IMR-90 (cell line): ENCODE data around the gene RASAL1. TPM values are rescaled to one million over a fixed set of nuclear protein-coding genes. Genes with fewer than 3 reads are reported as not detected.

ENCODE experiments used
- ATAC-seq: fragments of 200-7000 bp; cut with Tn5 transposase; 2 replicates; pipeline ENCODE4 v1.9.1; 2020; ENCODE audit warnings: low read depth, mild to moderate bottlenecking, moderate library complexity
- BruUV-seq: library from RNA; stranded (reverse); fragments of 400-500 nt; replicated peaks from 2 replicates; lab custom pipeline; 2021; lab: Mats Ljungman, UMichigan
- CTCF ChIA-PET: fragments of 300-600 bp; formaldehyde crosslinking; extraction: SDS; loops from one replicate; lab custom pipeline; 2021; ENCODE audit warnings: antibody characterized with exemption; lab: Yijun Ruan, JAX
- POLR2A ChIA-PET: fragments of 300-600 bp; sonication (Branson Sonifier 250); formaldehyde crosslinking; loops from one replicate; lab custom pipeline; 2022; ENCODE audit warnings: antibody characterized with exemption; ENCODE audit not compliant: unreplicated experiment; lab: Charles Lee
- DNase-seq: peaks from one replicate; pipeline ENCODE4 v3.0.0; 2013
- H2AFZ ChIP-seq: replicated peaks from 2 replicates; pipeline ENCODE3; 2013; ENCODE audit warnings: low read length, mild to moderate bottlenecking; ENCODE audit not compliant: poor library complexity
- H2AK5ac ChIP-seq: 2 replicates; pipeline ENCODE4 v1.6.1; 2013; ENCODE audit warnings: low read depth, low read length, inconsistent platforms
- H2AK9ac ChIP-seq: replicated peaks from 2 replicates; pipeline ENCODE3; 2013; ENCODE audit warnings: mild to moderate bottlenecking, low read depth, low read length, moderate library complexity; ENCODE audit not compliant: poor library complexity
- H2BK120ac ChIP-seq: 2 replicates; pipeline ENCODE4 v1.6.1; 2013; ENCODE audit warnings: low read depth, low read length, inconsistent platforms
- H2BK15ac ChIP-seq: 3 replicates; pipeline ENCODE4 v1.6.1; 2013; ENCODE audit warnings: low read depth, low read length, inconsistent platforms
- H2BK20ac ChIP-seq: 2 replicates; pipeline ENCODE4 v1.6.1; 2013; ENCODE audit warnings: low read depth, mild to moderate bottlenecking, inconsistent platforms, low read length, moderate library complexity
- H2BK5ac ChIP-seq: 2 replicates; pipeline ENCODE4 v1.6.1; 2013; ENCODE audit warnings: mild to moderate bottlenecking, low read depth, low read length, inconsistent platforms; ENCODE audit not compliant: poor library complexity, severe bottlenecking
- H3K14ac ChIP-seq: replicated peaks from 2 replicates; pipeline ENCODE4 v1.6.1; 2013; ENCODE audit warnings: low read depth, low read length, inconsistent platforms
- H3K18ac ChIP-seq: 2 replicates; pipeline ENCODE4 v1.6.1; 2013; ENCODE audit warnings: low read depth, low read length, control low read depth
- H3K23ac ChIP-seq: 2 replicates; pipeline ENCODE4 v1.6.1; 2013; ENCODE audit warnings: low read depth, low read length, inconsistent platforms
- H3K27ac ChIP-seq: 2 replicates; pipeline ENCODE4 v1.5.1; 2013; ENCODE audit warnings: mild to moderate bottlenecking, control low read depth, low read length; ENCODE audit not compliant: insufficient read depth
- H3K27me3 ChIP-seq: 2 replicates; pipeline ENCODE4 v1.6.1; 2013; ENCODE audit warnings: low read length; ENCODE audit not compliant: control insufficient read depth, insufficient read depth
- H3K36me3 ChIP-seq: 2 replicates; pipeline ENCODE4 v1.6.1; 2013; ENCODE audit warnings: low read length, mixed read lengths; ENCODE audit not compliant: control insufficient read depth, insufficient read depth
- H3K4ac ChIP-seq: 2 replicates; pipeline ENCODE4 v1.6.1; 2013; ENCODE audit warnings: low read depth, low read length, inconsistent platforms
- H3K4me1 ChIP-seq: 2 replicates; pipeline ENCODE4 v1.6.1; 2013; ENCODE audit warnings: low read length, mixed read lengths; ENCODE audit not compliant: control insufficient read depth, insufficient read depth
- H3K4me2 ChIP-seq: 2 replicates; pipeline ENCODE4 v1.6.1; 2013; ENCODE audit warnings: low read depth, mild to moderate bottlenecking, control low read depth, low read length, moderate library complexity
- H3K4me3 ChIP-seq: 2 replicates; pipeline ENCODE4 v1.5.1; 2013; ENCODE audit warnings: low read depth, mild to moderate bottlenecking, control low read depth, low read length, moderate library complexity; ENCODE audit not compliant: insufficient read depth
- H3K56ac ChIP-seq: 2 replicates; pipeline ENCODE4 v1.6.1; 2013; ENCODE audit warnings: low read length, inconsistent platforms; ENCODE audit not compliant: insufficient read depth; ENCODE audit errors: extremely low read depth
- H3K79me1 ChIP-seq, 2 experiments: 2 replicates each; pipeline ENCODE4 v1.6.1; 2013; ENCODE audit warnings: low read length in 2 of 2, inconsistent platforms in 1 of 2, low read depth in 1 of 2
- H3K9ac ChIP-seq: 2 replicates; pipeline ENCODE4 v1.6.1; 2013; ENCODE audit warnings: low read depth, low read length, control low read depth
- H3K9me1 ChIP-seq: 2 replicates; pipeline ENCODE4 v1.6.1; 2013; ENCODE audit warnings: low read length, inconsistent platforms; ENCODE audit not compliant: insufficient read depth
- H3K9me3 ChIP-seq: 2 replicates; pipeline ENCODE4 v1.6.1; 2013; ENCODE audit warnings: low read length; ENCODE audit not compliant: control insufficient read depth, insufficient read depth
- H4K20me1 ChIP-seq: 2 replicates; pipeline ENCODE4 v1.6.1; 2013; ENCODE audit warnings: low read length, inconsistent platforms; ENCODE audit not compliant: insufficient read depth
- H4K5ac ChIP-seq: 2 replicates; pipeline ENCODE4 v1.6.1; 2013; ENCODE audit warnings: mild to moderate bottlenecking, low read depth, low read length, control low read depth
- H4K8ac ChIP-seq, 2 experiments: 2 replicates each; pipeline ENCODE4 v1.6.1; 2013; ENCODE audit warnings: low read depth in 2 of 2, low read length in 2 of 2, control low read depth in 1 of 2, inconsistent platforms in 1 of 2
- H4K91ac ChIP-seq: 2 replicates; pipeline ENCODE4 v1.6.1; 2013; ENCODE audit warnings: low read depth, low read length, inconsistent platforms; ENCODE audit not compliant: insufficient read depth
- BHLHE40 ChIP-seq: fragments of 150-350 bp; IDR thresholded peaks from 2 replicates; pipeline ENCODE4 v1.6.1; 2016; ENCODE audit warnings: mild to moderate bottlenecking, low read depth, low read length
- CEBPB ChIP-seq: IDR thresholded peaks from 2 replicates; pipeline ENCODE4 v1.6.1; 2012; ENCODE audit warnings: low read depth, low read length, improper control_type of control experiment
- CHD1 ChIP-seq: IDR thresholded peaks from 2 replicates; pipeline ENCODE4 v1.6.1; 2012; ENCODE audit warnings: low read depth, low read length, improper control_type of control experiment
- CTCF ChIP-seq: conservative IDR thresholded peaks from 2 replicates; pipeline ENCODE4 v1.5.1; 2012; ENCODE audit warnings: mild to moderate bottlenecking, low read depth, low read length, improper control_type of control experiment
- ELK1 ChIP-seq: fragments of 150-350 bp; IDR thresholded peaks from 2 replicates; pipeline ENCODE4 v1.6.1; 2016; ENCODE audit warnings: low read depth, mild to moderate bottlenecking, low read length, moderate library complexity, borderline replicate concordance
- FOS ChIP-seq: fragments of 150-350 bp; IDR thresholded peaks from 2 replicates; pipeline ENCODE4 v1.6.1; 2016; ENCODE audit warnings: low read depth, low read length
- MAFK ChIP-seq: IDR thresholded peaks from 2 replicates; pipeline ENCODE4 v1.6.1; 2012; ENCODE audit warnings: low read depth, low read length, improper control_type of control experiment
- MAZ ChIP-seq: IDR thresholded peaks from 2 replicates; pipeline ENCODE4 v1.6.1; 2012; ENCODE audit warnings: low read depth, mild to moderate bottlenecking, low read length, improper control_type of control experiment, moderate library complexity, borderline replicate concordance
- MXI1 ChIP-seq: IDR thresholded peaks from 2 replicates; pipeline ENCODE4 v1.6.1; 2012; ENCODE audit warnings: low read depth, mild to moderate bottlenecking, low read length, moderate library complexity, borderline replicate concordance
- NFE2L2 ChIP-seq: fragments of 150-350 bp; IDR thresholded peaks from 2 replicates; pipeline ENCODE4 v1.6.1; 2016; ENCODE audit warnings: low read depth, mild to moderate bottlenecking, low read length
- POLR2A ChIP-seq: IDR thresholded peaks from 2 replicates; pipeline ENCODE4 v1.6.1; 2012; ENCODE audit warnings: mild to moderate bottlenecking, low read depth, low read length
- RAD21 ChIP-seq: IDR thresholded peaks from 2 replicates; pipeline ENCODE4 v1.6.1; 2012; ENCODE audit warnings: low read length, improper control_type of control experiment
- RCOR1 ChIP-seq: IDR thresholded peaks from 2 replicates; pipeline ENCODE4 v1.6.1; 2012; ENCODE audit warnings: mild to moderate bottlenecking, low read length, improper control_type of control experiment; ENCODE audit not compliant: insufficient replicate concordance
- RFX5 ChIP-seq: IDR thresholded peaks from 2 replicates; pipeline ENCODE4 v1.8.0; 2012; ENCODE audit warnings: low read depth, mild to moderate bottlenecking, low read length, moderate library complexity
- SMC3 ChIP-seq: fragments of 150-350 bp; IDR thresholded peaks from 2 replicates; pipeline ENCODE4 v1.6.1; 2016; ENCODE audit warnings: low read depth, mild to moderate bottlenecking, antibody characterized with exemption, low read length, moderate library complexity
- USF2 ChIP-seq: fragments of 150-350 bp; IDR thresholded peaks from 2 replicates; pipeline ENCODE4 v1.6.1; 2017; ENCODE audit warnings: mild to moderate bottlenecking, antibody characterized with exemption, low read length, low read depth
- WGBS, 2 experiments: methylation state at CpG; one replicate each; pipeline versions ENCODE4 v1.1.5 to v1.1.7; 2013; ENCODE audit warnings: missing lambda C conversion rate in 2 of 2; ENCODE audit not compliant: insufficient read length in 1 of 2; ENCODE audit errors: extremely low coverage in 2 of 2; 5-methylcytosine and 5-hydroxymethylcytosine counted together
- dilution Hi-C: fragments of 300-500 bp; cut with HindIII; formaldehyde crosslinking; loops from one replicate; pipeline ENCODE4 v1.14.3; 2018; ENCODE audit warnings: low sequenced_read_pairs; ENCODE audit not compliant: unreplicated experiment
- in situ Hi-C: fragments of 300-500 bp; cut with MboI; formaldehyde crosslinking; loops from 3 replicates; pipeline ENCODE4 v1.14.3; 2019; ENCODE audit warnings: low sequenced_read_pairs, inconsistent platforms, mixed read lengths
- intact Hi-C: fragments of 100-400 bp; cut with micrococcal nuclease; formaldehyde crosslinking; loops from 2 replicates; pipeline ENCODE4 v1.10.0; 2022
- polyA plus RNA-seq, 3 experiments: library from polyadenylated mRNA; depleted of rRNA; stranded (reverse); fragments of >200 nt; gene quantifications; 2 replicates each; pipeline ENCODE4 v1.2.3, GENCODE V29; 2012; ENCODE audit warnings: low replicate concordance in 1 of 3
- total RNA-seq: library from RNA; depleted of rRNA; stranded (reverse); fragments of >200 nt; gene quantifications from 2 replicates; pipeline ENCODE4 v1.2.3, GENCODE V29; 2012

Gene RASAL1
- total and polyA plus RNA-seq, 2 of the 4 experiments (the other 2 are of a cell fraction): not detected

GRCh38 chr12:113157218-113157859 lies 21.8 kb upstream of the RASAL1 start:
- Histone ChIP-seq H3K27ac (no peak overlapping the region), H4K91ac (no peak overlapping the region), H2BK15ac (no peak overlapping the region), H3K4me2 (no peak overlapping the region), H4K8ac (no peak overlapping the region), H2AFZ (no peak overlapping the region), H2AK5ac (no peak overlapping the region), H3K79me1 (no peaks in the 10 kb centered on the region), H3K14ac (no peak overlapping the region), H3K36me3 (peaks cover 27% of the 10 kb centered on the region), H3K4me1 (peaks cover 5% of the 10 kb centered on the region; the same call in 1 of the 2 replicates), H3K9me1 (peaks cover 1% of the 10 kb centered on the region; the same call in 1 of the 2 replicates), H3K23ac (no peak overlapping the region), H3K9me3 (no peaks in the 10 kb centered on the region), H3K56ac (no peak overlapping the region), H3K9ac (no peak overlapping the region), H2BK120ac (no peak overlapping the region), H2AK9ac (no peak overlapping the region), H3K27me3 (peaks cover 26% of the 10 kb centered on the region), H2BK20ac (no peak overlapping the region), H3K4me3 (no peak overlapping the region), H3K4ac (no peak overlapping the region), H3K18ac (no peak overlapping the region), H4K20me1 (peaks cover 3% of the 10 kb centered on the region; the same call in 1 of the 2 replicates), H2BK5ac (no peak overlapping the region), H4K5ac (no peak overlapping the region)
- in situ Hi-C loops (no loop called here), intact Hi-C loops (no loop called here), dilution Hi-C loops (no loop called here)
- 100% methylated on average over 1 of the region's 12 CpGs; no CpG with 5 or more reads in 1 of the 2 experiments for WGBS, 2 experiments
- ChIA-PET POLR2A (no interaction called here), CTCF (no interaction called here)
- BruUV-seq: no TSS peak
- no peak for DNase-seq
- no peak for ATAC-seq
- TF ChIP-seq MXI1 (no peak), RFX5 (no peak), RAD21 (no peak), CEBPB (no peak), RCOR1 (no peak), ELK1 (no peak), SMC3 (no peak), NFE2L2 (no peak), BHLHE40 (no peak), CTCF (no peak), FOS (no peak), MAZ (no peak), POLR2A (no peak), MAFK (no peak), USF2 (no peak), CHD1 (no peak)
